IMR-90 (cell line): ENCODE data around the gene ESR2. TPM values are rescaled to one million over a fixed set of nuclear protein-coding genes. Genes with fewer than 3 reads are reported as not detected.

Experiments
- ATAC-seq: fragments of 200-7000 bp; cut with Tn5 transposase; 2 replicates; pipeline ENCODE4 v1.9.1; 2020; ENCODE audit warnings: low read depth, mild to moderate bottlenecking, moderate library complexity
- BruUV-seq: library from RNA; stranded (reverse); fragments of 400-500 nt; replicated peaks from 2 replicates; lab custom pipeline; 2021; lab: Mats Ljungman, UMichigan
- CTCF ChIA-PET: fragments of 300-600 bp; formaldehyde crosslinking; extraction: SDS; loops from one replicate; lab custom pipeline; 2021; ENCODE audit warnings: antibody characterized with exemption; lab: Yijun Ruan, JAX
- POLR2A ChIA-PET: fragments of 300-600 bp; sonication (Branson Sonifier 250); formaldehyde crosslinking; loops from one replicate; lab custom pipeline; 2022; ENCODE audit warnings: antibody characterized with exemption; ENCODE audit not compliant: unreplicated experiment; lab: Charles Lee
- DNase-seq: peaks from one replicate; pipeline ENCODE4 v3.0.0; 2013
- H2AFZ ChIP-seq: replicated peaks from 2 replicates; pipeline ENCODE3; 2013; ENCODE audit warnings: low read length, mild to moderate bottlenecking; ENCODE audit not compliant: poor library complexity
- H2AK5ac ChIP-seq: 2 replicates; pipeline ENCODE4 v1.6.1; 2013; ENCODE audit warnings: low read depth, low read length, inconsistent platforms
- H2AK9ac ChIP-seq: replicated peaks from 2 replicates; pipeline ENCODE3; 2013; ENCODE audit warnings: mild to moderate bottlenecking, low read depth, low read length, moderate library complexity; ENCODE audit not compliant: poor library complexity
- H2BK120ac ChIP-seq: 2 replicates; pipeline ENCODE4 v1.6.1; 2013; ENCODE audit warnings: low read depth, low read length, inconsistent platforms
- H2BK15ac ChIP-seq: 3 replicates; pipeline ENCODE4 v1.6.1; 2013; ENCODE audit warnings: low read depth, low read length, inconsistent platforms
- H2BK20ac ChIP-seq: 2 replicates; pipeline ENCODE4 v1.6.1; 2013; ENCODE audit warnings: low read depth, mild to moderate bottlenecking, inconsistent platforms, low read length, moderate library complexity
- H2BK5ac ChIP-seq: 2 replicates; pipeline ENCODE4 v1.6.1; 2013; ENCODE audit warnings: mild to moderate bottlenecking, low read depth, low read length, inconsistent platforms; ENCODE audit not compliant: poor library complexity, severe bottlenecking
- H3K14ac ChIP-seq: replicated peaks from 2 replicates; pipeline ENCODE4 v1.6.1; 2013; ENCODE audit warnings: low read depth, low read length, inconsistent platforms
- H3K18ac ChIP-seq: 2 replicates; pipeline ENCODE4 v1.6.1; 2013; ENCODE audit warnings: low read depth, low read length, control low read depth
- H3K23ac ChIP-seq: 2 replicates; pipeline ENCODE4 v1.6.1; 2013; ENCODE audit warnings: low read depth, low read length, inconsistent platforms
- H3K27ac ChIP-seq: 2 replicates; pipeline ENCODE4 v1.5.1; 2013; ENCODE audit warnings: mild to moderate bottlenecking, control low read depth, low read length; ENCODE audit not compliant: insufficient read depth
- H3K27me3 ChIP-seq: 2 replicates; pipeline ENCODE4 v1.6.1; 2013; ENCODE audit warnings: low read length; ENCODE audit not compliant: control insufficient read depth, insufficient read depth
- H3K36me3 ChIP-seq: 2 replicates; pipeline ENCODE4 v1.6.1; 2013; ENCODE audit warnings: low read length, mixed read lengths; ENCODE audit not compliant: control insufficient read depth, insufficient read depth
- H3K4ac ChIP-seq: 2 replicates; pipeline ENCODE4 v1.6.1; 2013; ENCODE audit warnings: low read depth, low read length, inconsistent platforms
- H3K4me1 ChIP-seq: 2 replicates; pipeline ENCODE4 v1.6.1; 2013; ENCODE audit warnings: low read length, mixed read lengths; ENCODE audit not compliant: control insufficient read depth, insufficient read depth
- H3K4me2 ChIP-seq: 2 replicates; pipeline ENCODE4 v1.6.1; 2013; ENCODE audit warnings: low read depth, mild to moderate bottlenecking, control low read depth, low read length, moderate library complexity
- H3K4me3 ChIP-seq: 2 replicates; pipeline ENCODE4 v1.5.1; 2013; ENCODE audit warnings: low read depth, mild to moderate bottlenecking, control low read depth, low read length, moderate library complexity; ENCODE audit not compliant: insufficient read depth
- H3K56ac ChIP-seq: 2 replicates; pipeline ENCODE4 v1.6.1; 2013; ENCODE audit warnings: low read length, inconsistent platforms; ENCODE audit not compliant: insufficient read depth; ENCODE audit errors: extremely low read depth
- H3K79me1 ChIP-seq, 2 experiments: 2 replicates each; pipeline ENCODE4 v1.6.1; 2013; ENCODE audit warnings: low read length in 2 of 2, inconsistent platforms in 1 of 2, low read depth in 1 of 2
- H3K9ac ChIP-seq: 2 replicates; pipeline ENCODE4 v1.6.1; 2013; ENCODE audit warnings: low read depth, low read length, control low read depth
- H3K9me1 ChIP-seq: 2 replicates; pipeline ENCODE4 v1.6.1; 2013; ENCODE audit warnings: low read length, inconsistent platforms; ENCODE audit not compliant: insufficient read depth
- H3K9me3 ChIP-seq: 2 replicates; pipeline ENCODE4 v1.6.1; 2013; ENCODE audit warnings: low read length; ENCODE audit not compliant: control insufficient read depth, insufficient read depth
- H4K20me1 ChIP-seq: 2 replicates; pipeline ENCODE4 v1.6.1; 2013; ENCODE audit warnings: low read length, inconsistent platforms; ENCODE audit not compliant: insufficient read depth
- H4K5ac ChIP-seq: 2 replicates; pipeline ENCODE4 v1.6.1; 2013; ENCODE audit warnings: mild to moderate bottlenecking, low read depth, low read length, control low read depth
- H4K8ac ChIP-seq, 2 experiments: 2 replicates each; pipeline ENCODE4 v1.6.1; 2013; ENCODE audit warnings: low read depth in 2 of 2, low read length in 2 of 2, control low read depth in 1 of 2, inconsistent platforms in 1 of 2
- H4K91ac ChIP-seq: 2 replicates; pipeline ENCODE4 v1.6.1; 2013; ENCODE audit warnings: low read depth, low read length, inconsistent platforms; ENCODE audit not compliant: insufficient read depth
- BHLHE40 ChIP-seq: fragments of 150-350 bp; IDR thresholded peaks from 2 replicates; pipeline ENCODE4 v1.6.1; 2016; ENCODE audit warnings: mild to moderate bottlenecking, low read depth, low read length
- CEBPB ChIP-seq: IDR thresholded peaks from 2 replicates; pipeline ENCODE4 v1.6.1; 2012; ENCODE audit warnings: low read depth, low read length, improper control_type of control experiment
- CHD1 ChIP-seq: IDR thresholded peaks from 2 replicates; pipeline ENCODE4 v1.6.1; 2012; ENCODE audit warnings: low read depth, low read length, improper control_type of control experiment
- CTCF ChIP-seq: conservative IDR thresholded peaks from 2 replicates; pipeline ENCODE4 v1.5.1; 2012; ENCODE audit warnings: mild to moderate bottlenecking, low read depth, low read length, improper control_type of control experiment
- FOS ChIP-seq: fragments of 150-350 bp; IDR thresholded peaks from 2 replicates; pipeline ENCODE4 v1.6.1; 2016; ENCODE audit warnings: low read depth, low read length
- MAFK ChIP-seq: IDR thresholded peaks from 2 replicates; pipeline ENCODE4 v1.6.1; 2012; ENCODE audit warnings: low read depth, low read length, improper control_type of control experiment
- MAZ ChIP-seq: IDR thresholded peaks from 2 replicates; pipeline ENCODE4 v1.6.1; 2012; ENCODE audit warnings: low read depth, mild to moderate bottlenecking, low read length, improper control_type of control experiment, moderate library complexity, borderline replicate concordance
- MXI1 ChIP-seq: IDR thresholded peaks from 2 replicates; pipeline ENCODE4 v1.6.1; 2012; ENCODE audit warnings: low read depth, mild to moderate bottlenecking, low read length, moderate library complexity, borderline replicate concordance
- NFE2L2 ChIP-seq: fragments of 150-350 bp; IDR thresholded peaks from 2 replicates; pipeline ENCODE4 v1.6.1; 2016; ENCODE audit warnings: low read depth, mild to moderate bottlenecking, low read length
- POLR2A ChIP-seq: IDR thresholded peaks from 2 replicates; pipeline ENCODE4 v1.6.1; 2012; ENCODE audit warnings: mild to moderate bottlenecking, low read depth, low read length
- RAD21 ChIP-seq: IDR thresholded peaks from 2 replicates; pipeline ENCODE4 v1.6.1; 2012; ENCODE audit warnings: low read length, improper control_type of control experiment
- RCOR1 ChIP-seq: IDR thresholded peaks from 2 replicates; pipeline ENCODE4 v1.6.1; 2012; ENCODE audit warnings: mild to moderate bottlenecking, low read length, improper control_type of control experiment; ENCODE audit not compliant: insufficient replicate concordance
- RFX5 ChIP-seq: IDR thresholded peaks from 2 replicates; pipeline ENCODE4 v1.8.0; 2012; ENCODE audit warnings: low read depth, mild to moderate bottlenecking, low read length, moderate library complexity
- WGBS, 2 experiments: methylation state at CpG; one replicate each; pipeline versions ENCODE4 v1.1.5 to v1.1.7; 2013; ENCODE audit warnings: missing lambda C conversion rate in 2 of 2; ENCODE audit not compliant: insufficient read length in 1 of 2; ENCODE audit errors: extremely low coverage in 2 of 2; 5-methylcytosine and 5-hydroxymethylcytosine counted together
- dilution Hi-C: fragments of 300-500 bp; cut with HindIII; formaldehyde crosslinking; loops from one replicate; pipeline ENCODE4 v1.14.3; 2018; ENCODE audit warnings: low sequenced_read_pairs; ENCODE audit not compliant: unreplicated experiment
- in situ Hi-C: fragments of 300-500 bp; cut with MboI; formaldehyde crosslinking; loops from 3 replicates; pipeline ENCODE4 v1.14.3; 2019; ENCODE audit warnings: low sequenced_read_pairs, inconsistent platforms, mixed read lengths
- intact Hi-C: fragments of 100-400 bp; cut with micrococcal nuclease; formaldehyde crosslinking; loops from 2 replicates; pipeline ENCODE4 v1.10.0; 2022
- polyA plus RNA-seq, 3 experiments: library from polyadenylated mRNA; depleted of rRNA; stranded (reverse); fragments of >200 nt; gene quantifications; 2 replicates each; pipeline ENCODE4 v1.2.3, GENCODE V29; 2012; ENCODE audit warnings: low replicate concordance in 1 of 3
- total RNA-seq: library from RNA; depleted of rRNA; stranded (reverse); fragments of >200 nt; gene quantifications from 2 replicates; pipeline ENCODE4 v1.2.3, GENCODE V29; 2012
- TF ChIP-seq, protein P1 (sequence below): fragments of 150-350 bp; IDR thresholded peaks from 2 replicates; pipeline ENCODE4 v1.6.1; 2017; ENCODE audit warnings: mild to moderate bottlenecking, antibody characterized with exemption, low read length, low read depth
- TF ChIP-seq, protein P2 (sequence below): fragments of 150-350 bp; IDR thresholded peaks from 2 replicates; pipeline ENCODE4 v1.6.1; 2016; ENCODE audit warnings: low read depth, mild to moderate bottlenecking, low read length, moderate library complexity, borderline replicate concordance

ESR2 gene
- total and polyA plus RNA-seq, 2 of the 4 experiments (the other 2 are of a cell fraction) = under 0.01 to 0.03 TPM

GRCh38 chr14:64109819-64110554 lies 184.2 kb downstream of the ESR2 start:
- Histone ChIP-seq H2BK15ac (no peak overlapping the region), H3K36me3 (no peaks in the 10 kb centered on the region), H4K20me1 (no peaks in the 10 kb centered on the region), H3K79me1 (no peaks in the 10 kb centered on the region), H3K27ac (peak overlapping the region; percentile 49; the same call in 1 of the 2 replicates), H4K8ac (no peak overlapping the region), H2BK120ac (no peak overlapping the region), H3K18ac (no peak overlapping the region), H3K4me1 (peaks cover 8% of the 10 kb centered on the region), H3K4ac (no peak overlapping the region), H3K27me3 (no peaks in the 10 kb centered on the region), H3K4me3 (no peak overlapping the region), H2AK5ac (no peak overlapping the region), H3K14ac (no peak overlapping the region), H3K9ac (no peak overlapping the region), H3K9me1 (no peaks in the 10 kb centered on the region; the same call in 1 of the 2 replicates), H3K56ac (no peak overlapping the region), H2AK9ac (no peak overlapping the region), H2AFZ (no peak overlapping the region), H4K5ac (no peak overlapping the region), H2BK5ac (no peak overlapping the region), H4K91ac (0 out of 2 replicates have a peak overlapping the region, but pooled peaks have one; percentile 27), H3K23ac (no peak overlapping the region), H3K9me3 (no peaks in the 10 kb centered on the region), H3K4me2 (peak overlapping the region; percentile 45; the same call in 1 of the 2 replicates), H2BK20ac (no peak overlapping the region)
- ATAC-seq (peak; percentile 83), DNase-seq (peak; percentile 49)
- ChIA-PET CTCF (interaction anchor here (0.7 to 1.1 kb wide), 2 partner anchors 28 to 372 kb away, joined by 3 to 7 read pairs; no protein-coding TSS in a partner anchor), POLR2A (no interaction called here)
- WGBS, 2 experiments = no CpG with 5 or more reads among the region's 1 CpG
- no TSS peak for BruUV-seq
- in situ Hi-C loops (no loop called here), dilution Hi-C loops (no loop called here), intact Hi-C loops (loop anchor here (2.0 kb wide), 1 partner anchor 77 kb away; no protein-coding TSS in a partner anchor)
- no peak for TF ChIP-seq BHLHE40
- peak; percentile 76 for TF ChIP-seq FOS
- no peak for TF ChIP-seq RCOR1
- TF ChIP-seq NFE2L2 = no peak
- TF ChIP-seq MAFK = no peak
- TF ChIP-seq, protein P1, sequence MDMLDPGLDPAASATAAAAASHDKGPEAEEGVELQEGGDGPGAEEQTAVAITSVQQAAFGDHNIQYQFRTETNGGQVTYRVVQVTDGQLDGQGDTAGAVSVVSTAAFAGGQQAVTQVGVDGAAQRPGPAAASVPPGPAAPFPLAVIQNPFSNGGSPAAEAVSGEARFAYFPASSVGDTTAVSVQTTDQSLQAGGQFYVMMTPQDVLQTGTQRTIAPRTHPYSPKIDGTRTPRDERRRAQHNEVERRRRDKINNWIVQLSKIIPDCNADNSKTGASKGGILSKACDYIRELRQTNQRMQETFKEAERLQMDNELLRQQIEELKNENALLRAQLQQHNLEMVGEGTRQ = no peak
- TF ChIP-seq RFX5 = no peak
- peak; percentile 67 for TF ChIP-seq CEBPB
- TF ChIP-seq RAD21 = no peak
- TF ChIP-seq, protein P2, sequence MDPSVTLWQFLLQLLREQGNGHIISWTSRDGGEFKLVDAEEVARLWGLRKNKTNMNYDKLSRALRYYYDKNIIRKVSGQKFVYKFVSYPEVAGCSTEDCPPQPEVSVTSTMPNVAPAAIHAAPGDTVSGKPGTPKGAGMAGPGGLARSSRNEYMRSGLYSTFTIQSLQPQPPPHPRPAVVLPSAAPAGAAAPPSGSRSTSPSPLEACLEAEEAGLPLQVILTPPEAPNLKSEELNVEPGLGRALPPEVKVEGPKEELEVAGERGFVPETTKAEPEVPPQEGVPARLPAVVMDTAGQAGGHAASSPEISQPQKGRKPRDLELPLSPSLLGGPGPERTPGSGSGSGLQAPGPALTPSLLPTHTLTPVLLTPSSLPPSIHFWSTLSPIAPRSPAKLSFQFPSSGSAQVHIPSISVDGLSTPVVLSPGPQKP = no peak
- no peak for TF ChIP-seq CTCF
- no peak for TF ChIP-seq CHD1
- no peak for TF ChIP-seq MAZ
- no peak for TF ChIP-seq POLR2A
- TF ChIP-seq MXI1 = no peak
